Tibial nerve (tissue), 4 donors: Measurements from ENCODE around the gene INCA1. TPM values are rescaled to one million over a fixed set of nuclear protein-coding genes. Genes with fewer than 3 reads are reported as not detected.
A peak's percentile ranks its signal among the peaks of the same experiment; 100 is the strongest.

Source experiments
- DNase-seq, 2 donors: peaks; one replicate each; pipeline ENCODE4 v3.0.0-alpha.2; 2019; ENCODE audit warnings: low spot score in 2 of 2
- H3K27ac ChIP-seq, 4 donors: fragments of 200-600 bp; sonication (generic) in 3 of 4; one replicate each; pipeline ENCODE4 v1.5.1; 2017 to 2019; ENCODE audit warnings: mild to moderate bottlenecking in 1 of 4
- H3K27me3 ChIP-seq, 2 donors: fragments of 200-600 bp; sonication (generic) in 1 of 2; one replicate each; pipeline versions ENCODE4 v1.5.1 to v1.6.0; 2017 to 2019
- H3K36me3 ChIP-seq, 3 donors: fragments of 200-600 bp; sonication (generic); one replicate each; pipeline ENCODE4 v1.5.1; 2018 to 2019
- H3K4me1 ChIP-seq, 4 donors: fragments of 200-600 bp; sonication (generic) in 3 of 4; one replicate each; pipeline ENCODE4 v1.5.1; 2017 to 2019
- H3K4me3 ChIP-seq, 4 donors: fragments of 200-600 bp; sonication (generic) in 3 of 4; one replicate each; pipeline ENCODE4 v1.5.1; 2017 to 2019; ENCODE audit warnings: mild to moderate bottlenecking in 1 of 4, moderate library complexity in 1 of 4
- H3K9me3 ChIP-seq, 4 donors: fragments of 200-600 bp; sonication (generic) in 3 of 4; one replicate each; pipeline ENCODE4 v1.5.1; 2017 to 2019
- EP300 ChIP-seq, 2 donors: sonication (generic); formaldehyde crosslinking; IDR thresholded peaks; one replicate each; pipeline ENCODE4 v1.6.1; 2017; ENCODE audit warnings: antibody characterized with exemption in 2 of 2, mild to moderate bottlenecking in 1 of 2
- POLR2A ChIP-seq, 2 donors: fragments of 450-650 bp; IDR thresholded peaks; one replicate each; pipeline ENCODE4 v1.6.1; 2017; ENCODE audit warnings: antibody characterized with exemption in 2 of 2, mild to moderate bottlenecking in 2 of 2, moderate library complexity in 2 of 2
- WGBS, 2 donors: methylation state at CpG; one replicate each; pipeline ENCODE4 v1.1.5; 2018; 5-methylcytosine and 5-hydroxymethylcytosine counted together
- small RNA-seq: library from RNA; depleted of rRNA; stranded (forward); fragments of <200 nt; gene quantifications from one replicate; pipeline ENCODE3, GENCODE V24; 2016
- total RNA-seq, 4 donors: library from RNA; depleted of rRNA; stranded (reverse); fragments of >200 nt; gene quantifications; one replicate each; pipeline ENCODE4 v1.1.0, GENCODE V29; 2016
- TF ChIP-seq, protein P1 (sequence below), 5 experiments: fragments of 200-600 bp in 3 of 5; fragments of 450-650 bp in 2 of 5; sonication (generic) in 3 of 5; IDR thresholded peaks; one replicate each; pipeline ENCODE4 v1.5.1; 2016 to 2019; ENCODE audit warnings: antibody characterized with exemption in 5 of 5, mild to moderate bottlenecking in 3 of 5, moderate library complexity in 2 of 5

INCA1 gene
- total RNA-seq, 4 donors from 2014 or later: 1.2 to 1.8 (median 1.7) TPM

DNA sequence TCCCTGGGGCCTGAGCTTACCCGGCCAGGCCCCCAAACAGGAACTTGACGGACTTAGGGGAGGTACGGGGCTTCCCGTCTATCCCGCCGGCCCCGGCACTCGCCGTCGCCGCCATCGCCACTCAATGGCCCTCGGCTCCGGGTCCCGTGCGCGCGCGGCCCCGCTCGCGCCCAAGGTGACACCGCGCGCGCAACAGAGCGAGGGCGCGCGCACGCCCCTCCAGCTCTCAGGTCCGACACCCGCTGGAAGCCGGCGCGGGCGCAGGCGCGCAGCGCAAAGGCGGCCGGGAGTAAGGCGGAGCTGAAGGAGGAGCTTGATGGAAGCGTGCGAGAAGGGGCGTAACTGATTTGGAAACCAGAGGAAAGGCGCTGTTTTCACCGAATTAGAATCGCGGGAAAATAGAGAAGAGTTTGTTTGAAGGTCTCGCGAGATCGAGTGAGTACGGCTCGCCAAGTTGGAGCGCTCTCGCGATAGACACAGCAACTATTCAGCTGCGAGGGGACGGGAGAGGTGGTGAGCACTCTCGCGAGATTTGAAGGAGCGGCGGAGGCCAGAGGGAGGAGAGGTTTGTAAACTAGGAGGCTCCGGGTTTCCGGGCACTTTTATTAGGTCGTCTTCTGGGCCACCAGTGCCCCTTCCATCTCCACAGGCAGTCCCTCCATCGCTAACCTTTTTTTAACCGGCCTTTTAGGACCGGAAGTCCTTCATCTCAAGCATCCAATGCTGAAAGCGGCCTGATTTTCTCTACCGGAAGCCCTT is 57.3 kb downstream of the INCA1 start, which contains the start of the genes RNF167 and SLC25A11:
TSS of gene RNF167 (plus strand) at position 473 of the 759 bp plus-strand sequence. CDS start 642 bp downstream, outside the sequence.
TSS of gene SLC25A11 (minus strand) at position 251 of the 759 bp plus-strand sequence. CDS start at position 115, 136 bp downstream.
- Histone ChIP-seq H3K27me3 (no peaks in the 10 kb centered on the region), H3K27ac (peak within 1 kb of the TSS; percentile 82 to 96 (median 90)), H3K36me3 (peaks cover 0 to 66% (median 4%) of the 10 kb centered on the region in 3 donors), H3K4me1 (peaks cover 0 to 57% (median 28%) of the 10 kb centered on the region in 4 donors), H3K9me3 (no peaks in the 10 kb centered on the region), H3K4me3 (peak within 1 kb of the TSS; percentile 55 to 82 (median 68))
- WGBS, 2 donors: 0% methylated on average over 50 to 72 of the region's 72 CpGs
- peak in 1 of 2 donors; percentile 75 for TF ChIP-seq EP300 (IDR thresholded peaks at IDR 0.05)
- TF ChIP-seq, protein P1, sequence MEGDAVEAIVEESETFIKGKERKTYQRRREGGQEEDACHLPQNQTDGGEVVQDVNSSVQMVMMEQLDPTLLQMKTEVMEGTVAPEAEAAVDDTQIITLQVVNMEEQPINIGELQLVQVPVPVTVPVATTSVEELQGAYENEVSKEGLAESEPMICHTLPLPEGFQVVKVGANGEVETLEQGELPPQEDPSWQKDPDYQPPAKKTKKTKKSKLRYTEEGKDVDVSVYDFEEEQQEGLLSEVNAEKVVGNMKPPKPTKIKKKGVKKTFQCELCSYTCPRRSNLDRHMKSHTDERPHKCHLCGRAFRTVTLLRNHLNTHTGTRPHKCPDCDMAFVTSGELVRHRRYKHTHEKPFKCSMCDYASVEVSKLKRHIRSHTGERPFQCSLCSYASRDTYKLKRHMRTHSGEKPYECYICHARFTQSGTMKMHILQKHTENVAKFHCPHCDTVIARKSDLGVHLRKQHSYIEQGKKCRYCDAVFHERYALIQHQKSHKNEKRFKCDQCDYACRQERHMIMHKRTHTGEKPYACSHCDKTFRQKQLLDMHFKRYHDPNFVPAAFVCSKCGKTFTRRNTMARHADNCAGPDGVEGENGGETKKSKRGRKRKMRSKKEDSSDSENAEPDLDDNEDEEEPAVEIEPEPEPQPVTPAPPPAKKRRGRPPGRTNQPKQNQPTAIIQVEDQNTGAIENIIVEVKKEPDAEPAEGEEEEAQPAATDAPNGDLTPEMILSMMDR (IDR thresholded peaks at IDR 0.05): peak in 1 of 5 experiments; percentile 59
- TF ChIP-seq POLR2A (IDR thresholded peaks at IDR 0.05): peak; percentile 28 to 74
- peak; percentile 89 to 96 for DNase-seq

DNA sequence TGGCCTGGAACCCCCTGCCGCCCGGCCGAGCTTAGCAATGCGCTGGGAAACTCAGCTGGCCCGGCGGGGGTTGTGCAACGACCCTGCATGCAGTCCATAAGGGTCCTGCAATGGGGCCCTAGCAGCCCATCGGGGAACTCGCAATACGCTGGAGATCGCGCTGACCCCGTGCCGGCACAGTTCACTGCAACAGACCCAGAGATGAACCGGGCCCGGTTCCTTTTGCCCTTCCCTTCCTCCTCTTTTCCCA is 57.9 kb downstream of the INCA1 start:
- WGBS, 2 donors: 0% methylated on average over 16 of the region's 16 CpGs; no CpG with 5 or more reads in 1 of the 2 donors
- H3K27ac ChIP-seq: peak overlapping the region; percentile 82 to 96 (median 90)
- no peak for DNase-seq
- H3K27me3 ChIP-seq: no peaks in the 10 kb centered on the region
- peaks cover 0 to 61% (median 4%) of the 10 kb centered on the region in 3 donors for H3K36me3 ChIP-seq
- TF ChIP-seq, protein P1 (IDR thresholded peaks at IDR 0.05): no peak
- TF ChIP-seq EP300 (IDR thresholded peaks at IDR 0.05) (no peak), POLR2A (IDR thresholded peaks at IDR 0.05) (no peak)
- H3K9me3 ChIP-seq: no peaks in the 10 kb centered on the region
- H3K4me1 ChIP-seq: peaks cover 0 to 55% (median 24%) of the 10 kb centered on the region in 4 donors
- peak overlapping the region; percentile 55 to 82 (median 68) for H3K4me3 ChIP-seq

DNA sequence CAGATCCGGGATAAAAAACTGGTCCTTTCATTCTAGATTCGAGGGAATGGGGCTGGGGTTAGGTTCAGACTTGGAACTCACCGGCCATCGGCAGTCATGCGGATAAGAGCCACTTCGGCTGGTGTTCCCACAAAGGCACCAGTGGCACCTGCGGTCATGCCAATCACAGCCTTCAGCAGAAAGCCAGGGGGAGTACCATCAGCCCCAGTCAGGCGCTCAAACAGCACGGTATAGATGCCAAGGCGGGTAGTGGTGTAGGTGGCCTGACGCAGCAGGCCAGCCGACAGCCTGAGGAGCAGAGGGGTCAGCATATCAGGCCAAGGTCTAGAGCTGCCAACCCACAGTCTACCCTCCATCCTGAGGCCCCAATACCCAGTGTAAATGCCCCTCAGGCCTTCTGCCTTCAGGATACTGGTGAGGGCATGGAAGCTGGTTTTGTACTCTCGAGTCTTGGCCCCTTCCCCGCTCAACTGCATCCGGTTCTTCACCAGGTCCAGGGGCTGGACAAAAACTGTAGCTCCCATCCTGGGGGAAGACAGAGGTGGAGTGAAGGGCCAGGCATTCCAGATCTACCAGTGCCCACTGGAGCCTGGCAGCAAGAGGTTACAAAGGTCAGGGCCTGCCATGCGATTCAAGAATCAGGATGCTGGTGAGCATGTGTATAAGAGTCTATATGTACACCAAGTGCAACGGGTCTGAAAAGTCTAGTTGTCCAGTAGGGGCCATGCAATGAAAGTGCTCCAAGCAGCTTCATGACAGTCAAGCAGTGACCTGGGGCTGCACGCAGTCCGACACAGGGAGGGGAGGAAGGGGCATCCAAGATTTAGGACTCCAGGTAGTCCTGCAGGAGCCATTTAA is 58.4 kb downstream of the INCA1 start:
- Histone ChIP-seq H3K27me3 (no peaks in the 10 kb centered on the region), H3K4me1 (peaks cover 0 to 55% (median 25%) of the 10 kb centered on the region in 4 donors), H3K4me3 (peak overlapping the region; percentile 55 to 82 (median 68)), H3K9me3 (no peaks in the 10 kb centered on the region), H3K27ac (peak overlapping the region; percentile 82 to 96 (median 90)), H3K36me3 (peaks cover 0 to 55% (median 4%) of the 10 kb centered on the region in 3 donors)
- no peak for DNase-seq
- 50 to 58% methylated on average over 14 to 19 of the region's 19 CpGs for WGBS, 2 donors
- TF ChIP-seq EP300 (IDR thresholded peaks at IDR 0.05) (no peak), POLR2A (IDR thresholded peaks at IDR 0.05) (no peak)
- TF ChIP-seq, protein P1 (IDR thresholded peaks at IDR 0.05): no peak

Small RNAs within 50 kb of the gene (small RNA-seq; reads per million reads assigned to genes)
- not detected for gene MIR6864
- not detected for gene MIR6865

Other genes with a start within 250 kb of the INCA1 start
- gene TM4SF5, start 225.6 kb downstream of the INCA1 start, total RNA-seq: not detected
- gene VMO1, start 211.2 kb downstream of the INCA1 start, total RNA-seq: 1 to 10 TPM in 3 of 4 donors, not detected in 1; 1.4 to 6.0 (median 1.9) TPM
- not detected for gene GLTPD2, start 208.6 kb downstream of the INCA1 start, total RNA-seq
- 100 to 1,000 TPM; 100 to 171 (median 122) TPM for gene PSMB6, start 201.4 kb downstream of the INCA1 start, total RNA-seq
- gene PLD2, start 190.4 kb downstream of the INCA1 start, total RNA-seq: 10 to 100 TPM; 17.2 to 63.0 (median 30.1) TPM
- gene MINK1, start 164.2 kb downstream of the INCA1 start, total RNA-seq: 10 to 100 TPM; 57.1 to 94.3 (median 85.7) TPM
- gene C17orf107, start 98.0 kb downstream of the INCA1 start, total RNA-seq: 1 to 10 TPM in 3 of 4 donors, under 1 TPM in 1; 0.90 to 2.0 (median 1.3) TPM
- gene CHRNE, start 94.4 kb downstream of the INCA1 start, total RNA-seq: 1 to 10 TPM in 2 of 4 donors, under 1 TPM in 2; 0.22 to 2.5 (median 1.0) TPM
- not detected for gene GP1BA, start 65.2 kb downstream of the INCA1 start, total RNA-seq
- 10 to 100 TPM; 30.3 to 42.8 (median 32.3) TPM for gene SLC25A11, start 57.5 kb downstream of the INCA1 start, total RNA-seq
- gene RNF167, start 57.3 kb downstream of the INCA1 start, total RNA-seq: 10 to 100 TPM; 45.0 to 55.0 (median 51.4) TPM
- 1,000 to 10,000 TPM in 1 of 4 donors, 100 to 1,000 TPM in 3; 422 to 1,004 (median 483) TPM for gene PFN1, start 49.0 kb downstream of the INCA1 start, total RNA-seq
- 10 to 100 TPM in 2 of 4 donors, 1 to 10 TPM in 2; 7.5 to 15.3 (median 10.2) TPM for gene ENO3, start 46.4 kb downstream of the INCA1 start, total RNA-seq
- gene SPAG7, start 29.7 kb downstream of the INCA1 start, total RNA-seq: 10 to 100 TPM; 36.9 to 70.0 (median 42.0) TPM
- gene CAMTA2, start 9.8 kb downstream of the INCA1 start, total RNA-seq: 10 to 100 TPM; 15.3 to 46.2 (median 22.5) TPM
- gene KIF1C, start 428 bp upstream of the INCA1 start, total RNA-seq: 10 to 100 TPM; 78.0 to 89.7 (median 79.6) TPM
- gene SLC52A1, start 37.9 kb upstream of the INCA1 start, total RNA-seq: not detected
- gene ZFP3, start 80.9 kb upstream of the INCA1 start, total RNA-seq: 1 to 10 TPM; 2.5 to 7.1 (median 4.7) TPM
- 10 to 100 TPM in 2 of 4 donors, 1 to 10 TPM in 2; 7.3 to 16.4 (median 9.8) TPM for gene ZNF232, start 114.4 kb upstream of the INCA1 start, total RNA-seq
- gene USP6, start 118.5 kb upstream of the INCA1 start, total RNA-seq: 1 to 10 TPM in 1 of 4 donors, under 1 TPM in 1, not detected in 2; under 0.01 to 3.9 TPM
- gene ZNF594, start 194.3 kb upstream of the INCA1 start, total RNA-seq: 10 to 100 TPM; 19.6 to 37.2 (median 25.6) TPM
- 1 to 10 TPM in 3 of 4 donors, under 1 TPM in 1; 0.84 to 3.0 (median 1.5) TPM for gene SCIMP, start 237.3 kb upstream of the INCA1 start, total RNA-seq